SK-N-SH (cell line): ENCODE data around the gene TMEM106B. TPM values are rescaled to one million over a fixed set of nuclear protein-coding genes. Genes with fewer than 3 reads are reported as not detected.

Source experiments
- CTCF ChIA-PET: fragments of 300-600, 350-600 bp; formaldehyde crosslinking; extraction: SDS; loops from one replicate; lab custom pipeline; 2021; lab: Yijun Ruan, JAX
- POLR2A ChIA-PET: fragments of 350-600 bp; sonication (Branson Sonifier 250); formaldehyde crosslinking; extraction: SDS; loops from one replicate; lab custom pipeline; 2020; ENCODE audit warnings: antibody characterized with exemption, inconsistent platforms; lab: Yijun Ruan, JAX
- DNase-seq: peaks from one replicate; pipeline ENCODE4 v3.0.0; 2012
- H2AFZ ChIP-seq: fragments of 200-600 bp; sonication (generic); 2 replicates; pipeline ENCODE4 v1.8.1; 2016; ENCODE audit warnings: antibody characterized with exemption, mild to moderate bottlenecking, low read depth
- H3F3A ChIP-seq: fragments of 200-600 bp; sonication (generic); replicated peaks from 2 replicates; pipeline ENCODE3; 2016; ENCODE audit warnings: antibody characterized with exemption, mild to moderate bottlenecking; ENCODE audit not compliant: insufficient read depth
- H3K27ac ChIP-seq, 2 experiments: fragments of 200-500 bp in 1 of 2; fragments of 200-600 bp in 1 of 2; sonication (Bioruptor generic) in 1 of 2; sonication (generic), shearing (Covaris generic) in 1 of 2; 2 replicates each; pipeline versions ENCODE4 v1.5.1 to v1.6.1; 2014 to 2016; ENCODE audit warnings: low read depth in 2 of 2, inconsistent platforms in 1 of 2, low read length in 1 of 2, mild to moderate bottlenecking in 1 of 2, mixed read lengths in 1 of 2
- H3K27me3 ChIP-seq: fragments of 200-600 bp; sonication (generic), shearing (Covaris generic); 2 replicates; pipeline ENCODE4 v1.6.1; 2016; ENCODE audit warnings: mixed run types; ENCODE audit not compliant: insufficient read depth
- H3K36me3 ChIP-seq, 2 experiments: fragments of 200-500 bp in 1 of 2; fragments of 200-600 bp in 1 of 2; sonication (Bioruptor generic) in 1 of 2; sonication (generic) in 1 of 2; replicated peaks in 1 of 2; 2 replicates each; pipeline versions ENCODE3 to v1.5.1; 2014 to 2016; ENCODE audit warnings: low read length in 1 of 2, mild to moderate bottlenecking in 1 of 2; ENCODE audit not compliant: insufficient read depth in 2 of 2, control insufficient read depth in 1 of 2
- H3K4me1 ChIP-seq, 2 experiments: fragments of 200-500 bp in 1 of 2; fragments of 200-600 bp in 1 of 2; sonication (Bioruptor generic) in 1 of 2; sonication (generic), shearing (Covaris generic) in 1 of 2; 2 replicates each; pipeline versions ENCODE4 v1.5.1 to v1.6.1; 2014 to 2016; ENCODE audit warnings: low read depth in 1 of 2, low read length in 1 of 2, mixed run types in 1 of 2; ENCODE audit not compliant: insufficient read depth in 2 of 2, control insufficient read depth in 1 of 2
- H3K4me2 ChIP-seq: fragments of 200-600 bp; sonication (generic), shearing (Covaris generic); 2 replicates; pipeline ENCODE4 v1.6.1; 2017; ENCODE audit warnings: mixed run types
- H3K4me3 ChIP-seq, 2 experiments: fragments of 200-500 bp in 1 of 2; fragments of 200-600 bp in 1 of 2; sonication (Bioruptor generic) in 1 of 2; sonication (generic), shearing (Covaris generic) in 1 of 2; 2 replicates each; pipeline versions ENCODE4 v1.5.1 to v1.8.1; 2014 to 2016; ENCODE audit warnings: low read depth in 2 of 2, inconsistent platforms in 1 of 2, low read length in 1 of 2, mild to moderate bottlenecking in 1 of 2, mixed read lengths in 1 of 2, moderate library complexity in 1 of 2
- H3K79me2 ChIP-seq: fragments of 200-600 bp; sonication (generic); 2 replicates; pipeline ENCODE4 v1.8.1; 2017; ENCODE audit warnings: mild to moderate bottlenecking; ENCODE audit not compliant: insufficient read depth
- H3K9ac ChIP-seq: fragments of 200-600 bp; sonication (generic); 2 replicates; pipeline ENCODE4 v1.6.1; 2017; ENCODE audit warnings: mixed run types
- H3K9me2 ChIP-seq: fragments of 200-600 bp; sonication (generic); 2 replicates; pipeline ENCODE4 v1.6.1; 2017; ENCODE audit warnings: mixed run types
- H3K9me3 ChIP-seq: fragments of 200-600 bp; sonication (generic); 2 replicates; pipeline ENCODE4 v1.6.1; 2017; ENCODE audit warnings: mixed run types, mild to moderate bottlenecking, moderate library complexity
- H4K20me1 ChIP-seq: fragments of 200-600 bp; sonication (generic); 2 replicates; pipeline ENCODE4 v1.6.1; 2017; ENCODE audit warnings: mild to moderate bottlenecking, mixed run types; ENCODE audit not compliant: insufficient read depth
- CHD2 ChIP-seq: fragments of 150-350 bp; IDR thresholded peaks from 2 replicates; pipeline ENCODE4 v1.6.1; 2018; ENCODE audit warnings: low read length; ENCODE audit not compliant: partially characterized antibody
- ELF1 ChIP-seq: IDR thresholded peaks from 2 replicates; pipeline ENCODE4 v1.4.0; 2012
- FOSL2 ChIP-seq: IDR thresholded peaks from 2 replicates; pipeline ENCODE4 v1.4.0; 2012; ENCODE audit warnings: low read depth, mild to moderate bottlenecking, moderate library complexity, borderline replicate concordance
- FOXJ3 ChIP-seq: sonication (generic); formaldehyde crosslinking; IDR thresholded peaks from 2 replicates; pipeline ENCODE4 v1.5.1; 2020; ENCODE audit warnings: mild to moderate bottlenecking, missing genetic modification reagents
- GABPA ChIP-seq: IDR thresholded peaks from 2 replicates; pipeline ENCODE4 v1.4.0; 2012; ENCODE audit warnings: low read depth, mild to moderate bottlenecking
- GATA2 ChIP-seq: sonication (generic); formaldehyde crosslinking; IDR thresholded peaks from 2 replicates; pipeline ENCODE4 v1.5.0; 2020; ENCODE audit warnings: mild to moderate bottlenecking, missing genetic modification reagents
- MXI1 ChIP-seq: IDR thresholded peaks from 2 replicates; pipeline ENCODE4 v1.6.1; 2012; ENCODE audit warnings: mild to moderate bottlenecking, low read depth, low read length, improper control_type of control experiment
- NRF1 ChIP-seq: IDR thresholded peaks from 2 replicates; pipeline ENCODE4 v1.6.1; 2012; ENCODE audit warnings: low read depth, mild to moderate bottlenecking, low read length
- POLR2AphosphoS5 ChIP-seq: IDR thresholded peaks from 2 replicates; pipeline ENCODE4 v1.6.1; 2012; ENCODE audit warnings: low read depth, low read length
- RAD21 ChIP-seq: IDR thresholded peaks from 2 replicates; pipeline ENCODE4 v1.6.1; 2012; ENCODE audit warnings: mild to moderate bottlenecking, low read length
- RCOR1 ChIP-seq: fragments of 150-350 bp; IDR thresholded peaks from 2 replicates; pipeline ENCODE4 v1.6.1; 2017; ENCODE audit warnings: antibody characterized with exemption, low read length
- RFX5 ChIP-seq: IDR thresholded peaks from 2 replicates; pipeline ENCODE4 v1.6.1; 2012; ENCODE audit warnings: mild to moderate bottlenecking, improper control_type of control experiment, low read length
- RXRA ChIP-seq: IDR thresholded peaks from 2 replicates; pipeline ENCODE4 v1.4.0; 2012; ENCODE audit warnings: low read depth, mild to moderate bottlenecking, borderline replicate concordance
- SIN3A ChIP-seq: IDR thresholded peaks from 2 replicates; pipeline ENCODE4 v1.6.1; 2012; ENCODE audit warnings: low read depth, mild to moderate bottlenecking, low read length, moderate library complexity, borderline replicate concordance
- SMC3 ChIP-seq: IDR thresholded peaks from 2 replicates; pipeline ENCODE4 v1.6.1; 2012; ENCODE audit warnings: low read depth, low read length, improper control_type of control experiment
- TAF1 ChIP-seq: IDR thresholded peaks from 2 replicates; pipeline ENCODE4 v1.6.1; 2012; ENCODE audit warnings: low read depth, mild to moderate bottlenecking, low read length, moderate library complexity, borderline replicate concordance
- TCF12 ChIP-seq: IDR thresholded peaks from 2 replicates; pipeline ENCODE4 v1.4.0; 2012
- TEAD4 ChIP-seq: IDR thresholded peaks from 2 replicates; pipeline ENCODE4 v1.4.0; 2012; ENCODE audit warnings: mild to moderate bottlenecking, borderline replicate concordance; ENCODE audit not compliant: insufficient read depth
- YY1 ChIP-seq: IDR thresholded peaks from 2 replicates; pipeline ENCODE4 v1.4.0; 2012; ENCODE audit warnings: low read depth, mild to moderate bottlenecking
- WGBS: methylation state at CpG from one replicate; pipeline ENCODE4 v1.1.6; 2017; ENCODE audit warnings: low lambda C conversion rate; 5-methylcytosine and 5-hydroxymethylcytosine counted together
- polyA plus RNA-seq, 3 experiments: library from polyadenylated mRNA; depleted of rRNA; stranded (reverse); fragments of >200 nt; gene quantifications; 2 replicates each; pipeline ENCODE4 v1.2.3, GENCODE V29; 2012
- TF ChIP-seq, protein P1 (sequence below): fragments of 200-600 bp; sonication (generic); IDR thresholded peaks from 2 replicates; pipeline ENCODE4 v1.6.1; 2017; ENCODE audit warnings: antibody characterized with exemption, mild to moderate bottlenecking, moderate library complexity
- TF ChIP-seq, protein P2 (sequence below): IDR thresholded peaks from 2 replicates; pipeline ENCODE4 v1.4.0; 2012; ENCODE audit warnings: low read depth, borderline replicate concordance
- TF ChIP-seq, protein P3 (sequence below): IDR thresholded peaks from 2 replicates; pipeline ENCODE4 v1.6.1; 2012; ENCODE audit warnings: mild to moderate bottlenecking, low read depth, low read length, moderate library complexity
- TF ChIP-seq, protein P4 (sequence below): IDR thresholded peaks from 2 replicates; pipeline ENCODE4 v1.4.0; 2012; ENCODE audit warnings: low read depth
- TF ChIP-seq, protein P5 (sequence below): IDR thresholded peaks from 2 replicates; pipeline ENCODE4 v1.4.0; 2012; ENCODE audit warnings: low read depth, borderline replicate concordance

The TMEM106B gene
- polyA plus RNA-seq, 1 of the 3 experiments (the other 2 are of a cell fraction), result 20.4 TPM

DNA sequence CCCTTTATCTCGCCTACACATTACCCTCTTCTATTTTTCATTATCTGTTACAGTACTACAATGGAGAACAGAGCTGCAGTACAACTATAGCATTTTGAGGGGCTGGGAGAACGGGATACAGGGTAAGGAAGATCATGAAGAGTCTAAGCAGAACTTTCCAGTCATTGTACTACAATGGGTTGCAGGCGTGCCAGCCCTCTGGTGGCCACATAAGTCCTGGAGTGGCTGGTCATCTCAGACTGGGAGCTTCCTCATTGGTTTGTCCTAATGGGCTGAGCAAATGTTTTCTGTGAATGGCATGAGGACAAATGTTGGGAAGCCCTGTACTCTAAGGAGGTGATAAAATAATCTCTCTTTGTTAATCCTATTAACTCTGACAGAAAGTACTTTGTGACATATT is 33.0 kb downstream of the TMEM106B start:
- Histone ChIP-seq H3K4me2 (no peak overlapping the region), H3K4me1 (peaks cover 0 to 2% of the 10 kb centered on the region in 2 experiments; a peak in 2 of 4 replicates), H2AFZ (no peak overlapping the region), H3K27me3 (no peaks in the 10 kb centered on the region), H3K36me3 (peaks cover 0 to 4% of the 10 kb centered on the region in 2 experiments), H3K27ac (no peak overlapping the region), H4K20me1 (no peaks in the 10 kb centered on the region), H3K9me3 (no peaks in the 10 kb centered on the region), H3K4me3 (no peak overlapping the region), H3K9me2 (no peaks in the 10 kb centered on the region), H3K9ac (no peak overlapping the region), H3K79me2 (no peaks in the 10 kb centered on the region), H3F3A (peaks cover 7% of the 10 kb centered on the region)
- ChIA-PET POLR2A (no interaction called here), CTCF (interaction anchor here (0.5 to 1.5 kb wide), 19 partner anchors 8 to 870 kb away, joined by 3 to 9 read pairs (median 3); no protein-coding TSS in a partner anchor)
- peak; percentile 22 for DNase-seq
- TF ChIP-seq, protein P1, sequence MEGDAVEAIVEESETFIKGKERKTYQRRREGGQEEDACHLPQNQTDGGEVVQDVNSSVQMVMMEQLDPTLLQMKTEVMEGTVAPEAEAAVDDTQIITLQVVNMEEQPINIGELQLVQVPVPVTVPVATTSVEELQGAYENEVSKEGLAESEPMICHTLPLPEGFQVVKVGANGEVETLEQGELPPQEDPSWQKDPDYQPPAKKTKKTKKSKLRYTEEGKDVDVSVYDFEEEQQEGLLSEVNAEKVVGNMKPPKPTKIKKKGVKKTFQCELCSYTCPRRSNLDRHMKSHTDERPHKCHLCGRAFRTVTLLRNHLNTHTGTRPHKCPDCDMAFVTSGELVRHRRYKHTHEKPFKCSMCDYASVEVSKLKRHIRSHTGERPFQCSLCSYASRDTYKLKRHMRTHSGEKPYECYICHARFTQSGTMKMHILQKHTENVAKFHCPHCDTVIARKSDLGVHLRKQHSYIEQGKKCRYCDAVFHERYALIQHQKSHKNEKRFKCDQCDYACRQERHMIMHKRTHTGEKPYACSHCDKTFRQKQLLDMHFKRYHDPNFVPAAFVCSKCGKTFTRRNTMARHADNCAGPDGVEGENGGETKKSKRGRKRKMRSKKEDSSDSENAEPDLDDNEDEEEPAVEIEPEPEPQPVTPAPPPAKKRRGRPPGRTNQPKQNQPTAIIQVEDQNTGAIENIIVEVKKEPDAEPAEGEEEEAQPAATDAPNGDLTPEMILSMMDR, result peak; percentile 57
- TF ChIP-seq GABPA (no peak), RXRA (no peak), MXI1 (no peak), ELF1 (no peak), RFX5 (no peak), FOSL2 (no peak), TEAD4 (no peak), CHD2 (no peak), TCF12 (no peak), RCOR1 (no peak), POLR2AphosphoS5 (no peak), YY1 (no peak), SIN3A (no peak), NRF1 (no peak), SMC3 (peak; percentile 56; the same call in 1 of the 2 replicates), GATA2 (CRISPR knock-in tag) (no peak), TAF1 (no peak), RAD21 (peak; percentile 64), FOXJ3 (CRISPR knock-in tag) (no peak)
- TF ChIP-seq, protein P2, sequence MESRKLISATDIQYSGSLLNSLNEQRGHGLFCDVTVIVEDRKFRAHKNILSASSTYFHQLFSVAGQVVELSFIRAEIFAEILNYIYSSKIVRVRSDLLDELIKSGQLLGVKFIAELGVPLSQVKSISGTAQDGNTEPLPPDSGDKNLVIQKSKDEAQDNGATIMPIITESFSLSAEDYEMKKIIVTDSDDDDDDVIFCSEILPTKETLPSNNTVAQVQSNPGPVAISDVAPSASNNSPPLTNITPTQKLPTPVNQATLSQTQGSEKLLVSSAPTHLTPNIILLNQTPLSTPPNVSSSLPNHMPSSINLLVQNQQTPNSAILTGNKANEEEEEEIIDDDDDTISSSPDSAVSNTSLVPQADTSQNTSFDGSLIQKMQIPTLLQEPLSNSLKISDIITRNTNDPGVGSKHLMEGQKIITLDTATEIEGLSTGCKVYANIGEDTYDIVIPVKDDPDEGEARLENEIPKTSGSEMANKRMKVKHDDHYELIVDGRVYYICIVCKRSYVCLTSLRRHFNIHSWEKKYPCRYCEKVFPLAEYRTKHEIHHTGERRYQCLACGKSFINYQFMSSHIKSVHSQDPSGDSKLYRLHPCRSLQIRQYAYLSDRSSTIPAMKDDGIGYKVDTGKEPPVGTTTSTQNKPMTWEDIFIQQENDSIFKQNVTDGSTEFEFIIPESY, result no peak
- TF ChIP-seq, protein P3, sequence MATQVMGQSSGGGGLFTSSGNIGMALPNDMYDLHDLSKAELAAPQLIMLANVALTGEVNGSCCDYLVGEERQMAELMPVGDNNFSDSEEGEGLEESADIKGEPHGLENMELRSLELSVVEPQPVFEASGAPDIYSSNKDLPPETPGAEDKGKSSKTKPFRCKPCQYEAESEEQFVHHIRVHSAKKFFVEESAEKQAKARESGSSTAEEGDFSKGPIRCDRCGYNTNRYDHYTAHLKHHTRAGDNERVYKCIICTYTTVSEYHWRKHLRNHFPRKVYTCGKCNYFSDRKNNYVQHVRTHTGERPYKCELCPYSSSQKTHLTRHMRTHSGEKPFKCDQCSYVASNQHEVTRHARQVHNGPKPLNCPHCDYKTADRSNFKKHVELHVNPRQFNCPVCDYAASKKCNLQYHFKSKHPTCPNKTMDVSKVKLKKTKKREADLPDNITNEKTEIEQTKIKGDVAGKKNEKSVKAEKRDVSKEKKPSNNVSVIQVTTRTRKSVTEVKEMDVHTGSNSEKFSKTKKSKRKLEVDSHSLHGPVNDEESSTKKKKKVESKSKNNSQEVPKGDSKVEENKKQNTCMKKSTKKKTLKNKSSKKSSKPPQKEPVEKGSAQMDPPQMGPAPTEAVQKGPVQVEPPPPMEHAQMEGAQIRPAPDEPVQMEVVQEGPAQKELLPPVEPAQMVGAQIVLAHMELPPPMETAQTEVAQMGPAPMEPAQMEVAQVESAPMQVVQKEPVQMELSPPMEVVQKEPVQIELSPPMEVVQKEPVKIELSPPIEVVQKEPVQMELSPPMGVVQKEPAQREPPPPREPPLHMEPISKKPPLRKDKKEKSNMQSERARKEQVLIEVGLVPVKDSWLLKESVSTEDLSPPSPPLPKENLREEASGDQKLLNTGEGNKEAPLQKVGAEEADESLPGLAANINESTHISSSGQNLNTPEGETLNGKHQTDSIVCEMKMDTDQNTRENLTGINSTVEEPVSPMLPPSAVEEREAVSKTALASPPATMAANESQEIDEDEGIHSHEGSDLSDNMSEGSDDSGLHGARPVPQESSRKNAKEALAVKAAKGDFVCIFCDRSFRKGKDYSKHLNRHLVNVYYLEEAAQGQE, result no peak
- TF ChIP-seq, protein P4, sequence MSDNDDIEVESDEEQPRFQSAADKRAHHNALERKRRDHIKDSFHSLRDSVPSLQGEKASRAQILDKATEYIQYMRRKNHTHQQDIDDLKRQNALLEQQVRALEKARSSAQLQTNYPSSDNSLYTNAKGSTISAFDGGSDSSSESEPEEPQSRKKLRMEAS, result no peak
- TF ChIP-seq, protein P5, sequence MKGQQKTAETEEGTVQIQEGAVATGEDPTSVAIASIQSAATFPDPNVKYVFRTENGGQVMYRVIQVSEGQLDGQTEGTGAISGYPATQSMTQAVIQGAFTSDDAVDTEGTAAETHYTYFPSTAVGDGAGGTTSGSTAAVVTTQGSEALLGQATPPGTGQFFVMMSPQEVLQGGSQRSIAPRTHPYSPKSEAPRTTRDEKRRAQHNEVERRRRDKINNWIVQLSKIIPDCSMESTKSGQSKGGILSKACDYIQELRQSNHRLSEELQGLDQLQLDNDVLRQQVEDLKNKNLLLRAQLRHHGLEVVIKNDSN, result no peak
- WGBS, result 69% methylated on average over 3 of the region's 3 CpGs
